ENCODE data around the gene FECH. TPM values are rescaled to one million over a fixed set of nuclear protein-coding genes. Genes with fewer than 3 reads are reported as not detected.

The FECH gene
- total RNA-seq, 1 experiment from 2014 or later = 16.6 TPM

- Mint-ChIP-seq H3K27ac (no peak overlapping the region), H3K4me1 (peaks cover 16% of the 10 kb centered on the region), H3K9me3 (no peaks in the 10 kb centered on the region), H3K4me3 (no peak overlapping the region), H3K36me3 (no peaks in the 10 kb centered on the region), H3K27me3 (ENCODE audit: low read depth) (no peaks in the 10 kb centered on the region)
- TF ChIP-seq, protein P1, sequence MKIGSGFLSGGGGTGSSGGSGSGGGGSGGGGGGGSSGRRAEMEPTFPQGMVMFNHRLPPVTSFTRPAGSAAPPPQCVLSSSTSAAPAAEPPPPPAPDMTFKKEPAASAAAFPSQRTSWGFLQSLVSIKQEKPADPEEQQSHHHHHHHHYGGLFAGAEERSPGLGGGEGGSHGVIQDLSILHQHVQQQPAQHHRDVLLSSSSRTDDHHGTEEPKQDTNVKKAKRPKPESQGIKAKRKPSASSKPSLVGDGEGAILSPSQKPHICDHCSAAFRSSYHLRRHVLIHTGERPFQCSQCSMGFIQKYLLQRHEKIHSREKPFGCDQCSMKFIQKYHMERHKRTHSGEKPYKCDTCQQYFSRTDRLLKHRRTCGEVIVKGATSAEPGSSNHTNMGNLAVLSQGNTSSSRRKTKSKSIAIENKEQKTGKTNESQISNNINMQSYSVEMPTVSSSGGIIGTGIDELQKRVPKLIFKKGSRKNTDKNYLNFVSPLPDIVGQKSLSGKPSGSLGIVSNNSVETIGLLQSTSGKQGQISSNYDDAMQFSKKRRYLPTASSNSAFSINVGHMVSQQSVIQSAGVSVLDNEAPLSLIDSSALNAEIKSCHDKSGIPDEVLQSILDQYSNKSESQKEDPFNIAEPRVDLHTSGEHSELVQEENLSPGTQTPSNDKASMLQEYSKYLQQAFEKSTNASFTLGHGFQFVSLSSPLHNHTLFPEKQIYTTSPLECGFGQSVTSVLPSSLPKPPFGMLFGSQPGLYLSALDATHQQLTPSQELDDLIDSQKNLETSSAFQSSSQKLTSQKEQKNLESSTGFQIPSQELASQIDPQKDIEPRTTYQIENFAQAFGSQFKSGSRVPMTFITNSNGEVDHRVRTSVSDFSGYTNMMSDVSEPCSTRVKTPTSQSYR (CRISPR knock-in tag; IDR thresholded peaks at IDR 0.05) = no peak
- TF ChIP-seq HMGA2 (CRISPR knock-in tag; IDR thresholded peaks at IDR 0.05) = no peak
- TF ChIP-seq CREM (CRISPR knock-in tag; IDR thresholded peaks at IDR 0.05) = no peak
- TF ChIP-seq, protein P2, sequence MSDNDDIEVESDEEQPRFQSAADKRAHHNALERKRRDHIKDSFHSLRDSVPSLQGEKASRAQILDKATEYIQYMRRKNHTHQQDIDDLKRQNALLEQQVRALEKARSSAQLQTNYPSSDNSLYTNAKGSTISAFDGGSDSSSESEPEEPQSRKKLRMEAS (CRISPR knock-in tag; IDR thresholded peaks at IDR 0.05) = no peak
- TF ChIP-seq ELF4 (CRISPR knock-in tag; IDR thresholded peaks at IDR 0.05; ENCODE audit: low read depth) = no peak
- no peak for TF ChIP-seq SMAD4 (CRISPR knock-in tag; IDR thresholded peaks at IDR 0.05)
- TF ChIP-seq NFATC4 (CRISPR knock-in tag; IDR thresholded peaks at IDR 0.05) = no peak
- TF ChIP-seq EMX1 (CRISPR knock-in tag; IDR thresholded peaks at IDR 0.05) = no peak
- TF ChIP-seq GTF2I (CRISPR knock-in tag; conservative IDR thresholded peaks at IDR 0.05) = no peak
- TF ChIP-seq NR1H2 (CRISPR knock-in tag; IDR thresholded peaks at IDR 0.05) = no peak
- no peak for TF ChIP-seq JAZF1 (CRISPR knock-in tag; IDR thresholded peaks at IDR 0.05)
- no peak for TF ChIP-seq ZNF138 (CRISPR knock-in tag; conservative IDR thresholded peaks at IDR 0.05)
- no peak for TF ChIP-seq RORB (CRISPR knock-in tag; IDR thresholded peaks at IDR 0.05)
- TF ChIP-seq FOXP1 (CRISPR knock-in tag; IDR thresholded peaks at IDR 0.05; ENCODE audit: borderline replicate concordance) = no peak
- TF ChIP-seq USF1 (CRISPR knock-in tag; IDR thresholded peaks at IDR 0.05) = no peak
- no peak for TF ChIP-seq OVOL2 (CRISPR knock-in tag; IDR thresholded peaks at IDR 0.05; ENCODE audit: borderline replicate concordance)
- TF ChIP-seq, protein P3, sequence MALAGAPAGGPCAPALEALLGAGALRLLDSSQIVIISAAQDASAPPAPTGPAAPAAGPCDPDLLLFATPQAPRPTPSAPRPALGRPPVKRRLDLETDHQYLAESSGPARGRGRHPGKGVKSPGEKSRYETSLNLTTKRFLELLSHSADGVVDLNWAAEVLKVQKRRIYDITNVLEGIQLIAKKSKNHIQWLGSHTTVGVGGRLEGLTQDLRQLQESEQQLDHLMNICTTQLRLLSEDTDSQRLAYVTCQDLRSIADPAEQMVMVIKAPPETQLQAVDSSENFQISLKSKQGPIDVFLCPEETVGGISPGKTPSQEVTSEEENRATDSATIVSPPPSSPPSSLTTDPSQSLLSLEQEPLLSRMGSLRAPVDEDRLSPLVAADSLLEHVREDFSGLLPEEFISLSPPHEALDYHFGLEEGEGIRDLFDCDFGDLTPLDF (CRISPR knock-in tag; IDR thresholded peaks at IDR 0.05) = no peak
- ATAC-seq (no peak), DNase-seq (ENCODE audit: low spot score) (no peak)
- CTCF ChIA-PET = no interaction called here
- POLR2A ChIA-PET = no interaction called here
Measured at GRCh38 chr18:57589161-57589560, 2.7 kb upstream of the FECH start.

- TF ChIP-seq CTCF (IDR thresholded peaks at IDR 0.05) = no peak
- TF ChIP-seq, protein P4, sequence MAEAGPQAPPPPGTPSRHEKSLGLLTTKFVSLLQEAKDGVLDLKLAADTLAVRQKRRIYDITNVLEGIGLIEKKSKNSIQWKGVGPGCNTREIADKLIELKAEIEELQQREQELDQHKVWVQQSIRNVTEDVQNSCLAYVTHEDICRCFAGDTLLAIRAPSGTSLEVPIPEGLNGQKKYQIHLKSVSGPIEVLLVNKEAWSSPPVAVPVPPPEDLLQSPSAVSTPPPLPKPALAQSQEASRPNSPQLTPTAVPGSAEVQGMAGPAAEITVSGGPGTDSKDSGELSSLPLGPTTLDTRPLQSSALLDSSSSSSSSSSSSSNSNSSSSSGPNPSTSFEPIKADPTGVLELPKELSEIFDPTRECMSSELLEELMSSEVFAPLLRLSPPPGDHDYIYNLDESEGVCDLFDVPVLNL (CRISPR knock-in tag; IDR thresholded peaks at IDR 0.05; ENCODE audit: borderline replicate concordance, low read depth) = no peak
- no peak for TF ChIP-seq SOX15 (CRISPR knock-in tag; IDR thresholded peaks at IDR 0.05)
- no peak for TF ChIP-seq HMGXB4 (CRISPR knock-in tag; IDR thresholded peaks at IDR 0.05)
- no peaks in the 10 kb centered on the region for H3K9me3 Mint-ChIP-seq
- ChIA-PET CTCF (no interaction called here), POLR2A (no interaction called here)
- peaks cover 16% of the 10 kb centered on the region for H3K4me1 Mint-ChIP-seq
- H3K27me3 Mint-ChIP-seq (ENCODE audit: low read depth) = no peaks in the 10 kb centered on the region
- ATAC-seq (no peak), DNase-seq (ENCODE audit: low spot score) (no peak)
- H3K27ac Mint-ChIP-seq = peak overlapping the region; percentile 82; the same call in 1 of the 2 replicates
- H3K36me3 Mint-ChIP-seq = no peaks in the 10 kb centered on the region
- peak overlapping the region; percentile 82 for H3K4me3 Mint-ChIP-seq
Measured at GRCh38 chr18:57587098-57587661, 678 bp upstream of the FECH start.
